Parathyroid adenoma (tissue), 2 donors: ENCODE measurements around the gene ZSCAN31.

Source experiments
- H2AFZ ChIP-seq: fragments of 300-600 bp; sonication (generic); one replicate; pipeline ENCODE4 v1.7.0; 2017; ENCODE audit warnings: antibody characterized with exemption, mild to moderate bottlenecking
- H3K27ac ChIP-seq: fragments of 300-600 bp; sonication (generic); one replicate; pipeline ENCODE4 v1.7.0; 2017
- H3K27me3 ChIP-seq: fragments of 300-600 bp; sonication (generic); one replicate; pipeline ENCODE4 v1.7.0; 2017; ENCODE audit warnings: low read length; ENCODE audit not compliant: control insufficient read depth, insufficient read depth
- H3K36me3 ChIP-seq: fragments of 300-600 bp; sonication (generic); one replicate; pipeline ENCODE4 v1.7.0; 2017; ENCODE audit warnings: low read length; ENCODE audit not compliant: control insufficient read depth, insufficient read depth
- H3K4me1 ChIP-seq: fragments of 300-600 bp; sonication (generic); one replicate; pipeline ENCODE4 v1.7.0; 2017; ENCODE audit warnings: control low read depth
- H3K4me2 ChIP-seq: fragments of 300-600 bp; sonication (generic); one replicate; pipeline ENCODE4 v1.7.0; 2017; ENCODE audit warnings: low read length
- H3K4me3 ChIP-seq: fragments of 300-600 bp; sonication (generic); one replicate; pipeline ENCODE4 v1.7.0; 2017; ENCODE audit warnings: low read depth, low read length
- H3K79me2 ChIP-seq: fragments of 300-600 bp; sonication (generic); one replicate; pipeline ENCODE4 v1.7.0; 2017; ENCODE audit warnings: control low read depth
- H3K9ac ChIP-seq: fragments of 300-600 bp; sonication (generic); one replicate; pipeline ENCODE4 v1.7.0; 2017; ENCODE audit warnings: mild to moderate bottlenecking
- H3K9me3 ChIP-seq: fragments of 300-600 bp; sonication (generic); one replicate; pipeline ENCODE4 v1.7.0; 2017; ENCODE audit warnings: low read length; ENCODE audit not compliant: control insufficient read depth
- TF ChIP-seq, protein P1 (sequence below): fragments of 300-600 bp; sonication (generic); IDR thresholded peaks from one replicate; pipeline ENCODE4 v1.7.0; 2017; ENCODE audit warnings: antibody characterized with exemption, mild to moderate bottlenecking
- donor health status: primary hyperparathyroidism.

ZSCAN31 gene

DNA sequence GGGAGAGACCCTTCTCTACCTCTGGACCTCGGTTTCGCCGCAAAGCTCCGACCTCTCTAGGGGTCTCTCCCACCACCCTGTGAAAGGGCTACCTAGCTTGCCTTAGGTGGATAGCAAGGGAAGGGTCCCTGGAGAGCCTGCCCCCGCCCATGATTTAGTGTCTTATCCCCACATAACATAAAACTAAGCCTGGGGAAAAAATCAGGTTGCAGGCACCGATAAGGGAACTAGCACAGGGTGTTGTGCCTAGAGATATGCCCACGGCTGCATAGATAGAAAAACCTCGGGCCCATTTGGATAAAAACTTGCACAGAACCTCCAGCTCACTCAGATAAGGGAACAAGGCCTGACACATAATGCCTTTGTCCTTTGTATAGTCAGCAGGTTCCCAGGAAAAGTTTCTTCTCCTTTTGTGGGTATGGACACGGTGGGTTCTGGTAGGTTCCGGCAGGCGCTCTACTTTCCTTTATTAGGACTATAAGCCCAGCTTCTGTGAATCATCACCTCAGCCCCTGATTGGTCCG lies 846 bp downstream of the ZSCAN31 start:
- peak overlapping the region; percentile 88 for H3K4me3 ChIP-seq
- H3K27ac ChIP-seq, result peak overlapping the region; percentile 98
- TF ChIP-seq, protein P1, sequence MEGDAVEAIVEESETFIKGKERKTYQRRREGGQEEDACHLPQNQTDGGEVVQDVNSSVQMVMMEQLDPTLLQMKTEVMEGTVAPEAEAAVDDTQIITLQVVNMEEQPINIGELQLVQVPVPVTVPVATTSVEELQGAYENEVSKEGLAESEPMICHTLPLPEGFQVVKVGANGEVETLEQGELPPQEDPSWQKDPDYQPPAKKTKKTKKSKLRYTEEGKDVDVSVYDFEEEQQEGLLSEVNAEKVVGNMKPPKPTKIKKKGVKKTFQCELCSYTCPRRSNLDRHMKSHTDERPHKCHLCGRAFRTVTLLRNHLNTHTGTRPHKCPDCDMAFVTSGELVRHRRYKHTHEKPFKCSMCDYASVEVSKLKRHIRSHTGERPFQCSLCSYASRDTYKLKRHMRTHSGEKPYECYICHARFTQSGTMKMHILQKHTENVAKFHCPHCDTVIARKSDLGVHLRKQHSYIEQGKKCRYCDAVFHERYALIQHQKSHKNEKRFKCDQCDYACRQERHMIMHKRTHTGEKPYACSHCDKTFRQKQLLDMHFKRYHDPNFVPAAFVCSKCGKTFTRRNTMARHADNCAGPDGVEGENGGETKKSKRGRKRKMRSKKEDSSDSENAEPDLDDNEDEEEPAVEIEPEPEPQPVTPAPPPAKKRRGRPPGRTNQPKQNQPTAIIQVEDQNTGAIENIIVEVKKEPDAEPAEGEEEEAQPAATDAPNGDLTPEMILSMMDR, result no peak
- H3K36me3 ChIP-seq, result no peaks in the 10 kb centered on the region
- H3K4me2 ChIP-seq, result peak overlapping the region; percentile 93
- peak overlapping the region; percentile 70 for H3K9ac ChIP-seq
- no peaks in the 10 kb centered on the region for H3K79me2 ChIP-seq
- H3K9me3 ChIP-seq, result no peaks in the 10 kb centered on the region
- peak overlapping the region; percentile 97 for H2AFZ ChIP-seq
- H3K27me3 ChIP-seq, result no peaks in the 10 kb centered on the region
- H3K4me1 ChIP-seq, result peaks cover 20% of the 10 kb centered on the region

DNA sequence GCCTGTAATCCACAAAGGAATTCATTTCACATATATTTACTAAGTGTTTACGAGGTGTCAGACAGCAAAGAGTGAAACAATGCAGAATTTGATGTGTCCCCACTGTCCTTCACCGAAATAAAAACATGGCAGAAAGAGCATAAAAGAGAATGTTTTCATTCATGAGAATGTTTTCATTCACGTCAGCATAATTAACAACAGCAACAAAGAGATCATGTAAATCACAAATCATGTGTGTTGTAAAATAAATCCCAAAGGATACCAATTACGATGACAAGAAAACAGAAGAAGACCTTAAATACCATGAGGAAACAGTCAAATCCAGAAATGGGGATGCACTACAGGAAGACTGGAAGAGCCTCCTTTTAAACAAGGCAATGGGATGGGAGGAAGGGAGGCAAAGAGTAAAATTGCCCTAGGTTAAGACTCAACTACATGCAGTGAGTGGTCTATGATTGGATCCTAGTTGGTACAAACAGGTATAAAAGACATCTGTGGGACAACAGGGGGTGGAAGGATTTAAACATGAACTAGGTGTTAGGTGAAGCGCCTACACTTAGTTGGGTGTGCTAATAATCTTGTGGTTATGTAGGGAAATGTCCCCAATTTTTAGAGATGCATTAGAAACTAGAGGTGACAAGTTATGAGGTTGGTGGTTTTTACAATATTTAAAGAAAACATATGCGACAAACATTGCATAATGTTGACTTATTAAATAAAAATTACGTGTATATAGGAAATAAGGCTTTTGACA lies 1.5 kb downstream of the ZSCAN31 start:
- peak overlapping the region; percentile 93 for H3K4me2 ChIP-seq
- no peaks in the 10 kb centered on the region for H3K9me3 ChIP-seq
- H2AFZ ChIP-seq, result peak overlapping the region; percentile 97
- H3K27me3 ChIP-seq, result no peaks in the 10 kb centered on the region
- no peaks in the 10 kb centered on the region for H3K36me3 ChIP-seq
- TF ChIP-seq, protein P1, result no peak
- H3K79me2 ChIP-seq, result no peaks in the 10 kb centered on the region
- H3K4me1 ChIP-seq, result peaks cover 20% of the 10 kb centered on the region
- H3K4me3 ChIP-seq, result peak overlapping the region; percentile 88
- peak overlapping the region; percentile 98 for H3K27ac ChIP-seq
- peak overlapping the region; percentile 70 for H3K9ac ChIP-seq

DNA sequence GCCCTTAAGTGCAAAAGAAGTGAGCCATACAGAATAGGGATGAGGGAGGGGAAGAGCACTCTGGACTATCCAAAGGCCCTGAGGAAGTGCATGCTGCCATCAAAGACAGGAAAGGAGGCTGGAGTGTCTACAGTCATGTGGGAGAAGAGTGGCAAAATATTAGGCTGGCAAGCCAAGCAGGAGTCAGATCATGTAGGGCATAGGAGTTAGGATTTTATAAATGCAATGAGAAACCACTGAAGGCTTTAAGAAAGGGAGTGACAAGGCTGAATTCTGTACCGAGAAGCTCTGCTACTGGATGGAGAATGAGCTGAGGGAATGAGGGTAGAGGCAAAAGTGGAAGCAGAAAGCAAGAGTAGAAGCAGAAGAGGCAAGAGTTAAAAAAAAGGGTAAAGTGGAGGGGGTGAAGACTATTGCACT lies 2.3 kb downstream of the ZSCAN31 start:
- H3K27me3 ChIP-seq, result no peaks in the 10 kb centered on the region
- no peak overlapping the region for H3K9ac ChIP-seq
- H3K4me1 ChIP-seq, result peaks cover 20% of the 10 kb centered on the region
- TF ChIP-seq, protein P1, result no peak
- no peaks in the 10 kb centered on the region for H3K79me2 ChIP-seq
- H3K4me3 ChIP-seq, result no peak overlapping the region
- H3K27ac ChIP-seq, result no peak overlapping the region
- no peaks in the 10 kb centered on the region for H3K9me3 ChIP-seq
- no peak overlapping the region for H3K4me2 ChIP-seq
- H3K36me3 ChIP-seq, result no peaks in the 10 kb centered on the region
- no peak overlapping the region for H2AFZ ChIP-seq

DNA sequence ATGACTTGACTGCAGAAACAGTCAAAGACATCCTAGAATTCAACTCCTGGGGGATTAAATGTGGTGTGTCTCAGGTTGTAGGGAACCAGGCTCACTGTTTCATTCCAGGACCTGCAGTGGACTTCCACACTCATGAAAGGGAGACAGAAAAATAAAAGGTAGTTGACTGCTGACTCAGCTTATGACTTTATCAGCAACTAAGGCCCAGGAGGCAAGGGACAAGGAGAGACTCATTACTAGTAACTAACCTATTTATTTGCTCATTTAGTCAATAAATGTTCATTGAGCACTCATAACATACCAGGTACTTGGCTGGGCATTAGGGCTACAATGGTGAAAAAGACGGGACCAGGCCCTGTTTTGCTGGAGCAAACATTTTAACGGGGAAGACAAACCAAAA lies 2.9 kb downstream of the ZSCAN31 start:
- H3K9me3 ChIP-seq, result no peaks in the 10 kb centered on the region
- no peak overlapping the region for H3K9ac ChIP-seq
- no peak overlapping the region for H3K4me3 ChIP-seq
- no peaks in the 10 kb centered on the region for H3K27me3 ChIP-seq
- H3K36me3 ChIP-seq, result no peaks in the 10 kb centered on the region
- no peak overlapping the region for H3K27ac ChIP-seq
- H3K79me2 ChIP-seq, result no peaks in the 10 kb centered on the region
- H3K4me1 ChIP-seq, result peaks cover 20% of the 10 kb centered on the region
- no peak overlapping the region for H3K4me2 ChIP-seq
- TF ChIP-seq, protein P1, result no peak
- no peak overlapping the region for H2AFZ ChIP-seq
